Neuronal stem cell (in vitro differentiated cells): ENCODE measurements around the gene CROCC2.

Source experiments
- DNase-seq: peaks from one replicate; pipeline ENCODE4 v3.0.0-alpha.2; 2013; ENCODE audit warnings: low spot score
- H2AFZ ChIP-seq: one replicate; pipeline ENCODE4 v1.6.1; 2013; ENCODE audit warnings: mild to moderate bottlenecking, low read length, inconsistent platforms
- H2AK5ac ChIP-seq: 2 replicates; pipeline ENCODE4 v1.6.1; 2013; ENCODE audit warnings: low read depth, mild to moderate bottlenecking, inconsistent platforms, low read length, moderate library complexity, mixed read lengths
- H2BK120ac ChIP-seq: 2 replicates; pipeline ENCODE4 v1.6.1; 2013; ENCODE audit warnings: low read depth, mild to moderate bottlenecking, inconsistent platforms, low read length, moderate library complexity, mixed read lengths
- H2BK12ac ChIP-seq: one replicate; pipeline ENCODE4 v1.6.1; 2013; ENCODE audit warnings: low read length, inconsistent platforms
- H2BK15ac ChIP-seq: 2 replicates; pipeline ENCODE4 v1.6.1; 2013; ENCODE audit warnings: mild to moderate bottlenecking, low read length, inconsistent platforms, mixed read lengths
- H2BK5ac ChIP-seq: one replicate; pipeline ENCODE4 v1.6.1; 2013; ENCODE audit warnings: inconsistent platforms, mild to moderate bottlenecking, low read length, moderate library complexity
- H3K14ac ChIP-seq: one replicate; pipeline ENCODE4 v1.6.1; 2013; ENCODE audit warnings: low read length, inconsistent platforms
- H3K18ac ChIP-seq: 2 replicates; pipeline ENCODE4 v1.6.1; 2013; ENCODE audit warnings: low read length, inconsistent platforms
- H3K23ac ChIP-seq: 2 replicates; pipeline ENCODE4 v1.6.1; 2013; ENCODE audit warnings: low read depth, mild to moderate bottlenecking, mixed read lengths, low read length, inconsistent platforms; ENCODE audit not compliant: poor library complexity
- H3K27ac ChIP-seq: replicated peaks from 3 replicates; pipeline ENCODE4 v1.5.1; 2013; ENCODE audit warnings: low read length, inconsistent platforms
- H3K27me3 ChIP-seq, 3 experiments: 2 replicates each; pipeline ENCODE4 v1.6.1; 2013; ENCODE audit warnings: low read length in 3 of 3, mild to moderate bottlenecking in 2 of 3, inconsistent platforms in 1 of 3, low read depth in 1 of 3, mixed read lengths in 1 of 3, moderate library complexity in 1 of 3; ENCODE audit not compliant: control insufficient read depth in 3 of 3, insufficient read depth in 3 of 3
- H3K36me3 ChIP-seq, 2 donors: replicated peaks in 1 of 2; 2 replicates each; pipeline ENCODE4 v1.6.1; 2013; ENCODE audit warnings: low read length in 2 of 2; ENCODE audit not compliant: control insufficient read depth in 2 of 2, insufficient read depth in 2 of 2
- H3K4ac ChIP-seq: 2 replicates; pipeline ENCODE4 v1.6.1; 2013; ENCODE audit warnings: inconsistent platforms, mild to moderate bottlenecking, low read length, moderate library complexity
- H3K4me1 ChIP-seq, 2 donors: 1 replicate in 1 of 2; 2 replicates in 1 of 2; pipeline ENCODE4 v1.6.1; 2013; ENCODE audit warnings: low read length in 2 of 2, low read depth in 1 of 2; ENCODE audit not compliant: control insufficient read depth in 2 of 2, insufficient read depth in 1 of 2
- H3K4me2 ChIP-seq: one replicate; pipeline ENCODE4 v1.6.1; 2013; ENCODE audit warnings: mild to moderate bottlenecking, low read length, inconsistent platforms; ENCODE audit not compliant: insufficient read depth, poor library complexity, severe bottlenecking
- H3K4me3 ChIP-seq, 2 donors: 2 replicates each; pipeline ENCODE4 v1.5.1; 2013; ENCODE audit warnings: low read length in 2 of 2, mild to moderate bottlenecking in 2 of 2, inconsistent platforms in 1 of 2, moderate library complexity in 1 of 2
- H3K79me1 ChIP-seq: one replicate; pipeline ENCODE4 v1.6.1; 2013; ENCODE audit warnings: low read depth, mild to moderate bottlenecking, inconsistent platforms, low read length, moderate library complexity
- H3K9ac ChIP-seq: one replicate; pipeline ENCODE4 v1.6.1; 2013; ENCODE audit warnings: mild to moderate bottlenecking, low read depth, low read length, inconsistent platforms; ENCODE audit not compliant: poor library complexity
- H3K9me3 ChIP-seq, 2 donors: replicated peaks in 1 of 2; 2 replicates each; pipeline versions ENCODE3 to v1.6.1; 2013; ENCODE audit warnings: low read length in 2 of 2, mild to moderate bottlenecking in 2 of 2, inconsistent platforms in 1 of 2, low read depth in 1 of 2, mixed read lengths in 1 of 2, moderate library complexity in 1 of 2; ENCODE audit not compliant: control insufficient read depth in 2 of 2, insufficient read depth in 1 of 2
- H4K8ac ChIP-seq: one replicate; pipeline ENCODE4 v1.6.1; 2013; ENCODE audit warnings: low read depth, mild to moderate bottlenecking, inconsistent platforms, low read length, moderate library complexity
- H4K91ac ChIP-seq: one replicate; pipeline ENCODE4 v1.6.1; 2013; ENCODE audit warnings: low read length, low read depth, mild to moderate bottlenecking, inconsistent platforms; ENCODE audit not compliant: poor library complexity
- WGBS, 2 donors: extraction: QIAGEN DNeasy Blood & Tissue Kit; methylation state at CpG; one replicate each; pipeline ENCODE4 v1.1.7; 2013; ENCODE audit warnings: missing lambda C conversion rate in 2 of 2, mixed read lengths in 1 of 2; ENCODE audit not compliant: insufficient read length in 2 of 2, insufficient replicate concordance in 1 of 2; ENCODE audit errors: extremely low coverage in 2 of 2; 5-methylcytosine and 5-hydroxymethylcytosine counted together

CROCC2 gene

DNA sequence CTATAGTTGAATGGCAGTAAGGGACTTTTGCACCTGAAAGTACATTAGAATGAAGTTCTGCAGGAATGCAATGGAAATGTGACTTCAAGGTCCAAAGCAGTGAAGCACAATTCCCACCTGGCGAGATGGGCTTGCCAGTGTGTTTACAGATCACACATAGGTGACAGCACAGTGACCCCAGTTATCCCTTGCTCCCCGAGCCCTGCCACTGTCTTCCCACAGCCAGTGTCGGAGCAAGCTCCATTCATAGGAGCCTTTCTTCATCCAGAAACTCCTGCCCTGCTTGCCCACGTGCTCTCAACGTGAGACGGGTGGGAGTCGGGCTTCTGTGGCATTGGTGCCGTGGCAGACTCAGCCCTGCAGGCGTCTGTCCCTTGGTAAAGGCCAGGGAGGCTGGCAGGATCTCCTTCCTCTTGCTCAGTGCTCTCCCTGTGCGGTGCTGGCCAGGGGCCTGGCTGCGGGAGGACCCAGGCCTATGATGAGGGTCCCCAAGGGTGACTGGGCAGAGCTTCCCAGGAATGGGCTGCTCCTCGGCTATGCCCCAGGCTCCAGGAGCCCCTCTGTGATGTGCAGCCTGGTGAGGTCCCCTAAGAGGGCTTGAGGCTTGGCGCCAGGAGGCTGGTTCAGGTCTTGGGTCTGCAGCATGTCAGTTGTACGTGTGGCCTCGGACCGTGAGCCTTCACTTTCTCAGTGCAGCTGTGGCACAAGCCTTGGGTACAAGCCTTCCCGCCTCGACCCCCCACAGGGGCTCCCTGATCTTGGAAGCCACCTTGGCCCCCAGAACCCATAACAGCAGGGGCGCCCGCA, 132.4 kb downstream of the CROCC2 start:
- no peak overlapping the region for H2BK15ac ChIP-seq
- no CpG with 5 or more reads among the region's 20 CpGs for WGBS, 2 donors
- H3K9me3 ChIP-seq, result peaks cover 0 to 2% of the 10 kb centered on the region in 2 donors
- H3K79me1 ChIP-seq, result no peaks in the 10 kb centered on the region
- peaks cover 0 to 70% (median 24%) of the 10 kb centered on the region in 3 experiments for H3K27me3 ChIP-seq
- H3K4ac ChIP-seq, result no peak overlapping the region
- H2BK5ac ChIP-seq, result no peak overlapping the region
- DNase-seq, result no peak
- peak overlapping the region; percentile 12 for H2AK5ac ChIP-seq
- H3K4me1 ChIP-seq, result peaks cover 5 to 14% of the 10 kb centered on the region in 2 donors
- no peaks in the 10 kb centered on the region for H3K36me3 ChIP-seq
- H3K18ac ChIP-seq, result no peak overlapping the region
- H3K4me2 ChIP-seq, result no peak overlapping the region
- H2BK12ac ChIP-seq, result no peak overlapping the region
- H3K23ac ChIP-seq, result no peak overlapping the region
- H2BK120ac ChIP-seq, result no peak overlapping the region
- no peak overlapping the region for H3K4me3 ChIP-seq
- H3K9ac ChIP-seq, result no peak overlapping the region
- no peak overlapping the region for H3K27ac ChIP-seq
- H3K14ac ChIP-seq, result no peak overlapping the region
- no peak overlapping the region for H4K91ac ChIP-seq
- no peak overlapping the region for H4K8ac ChIP-seq
- no peak overlapping the region for H2AFZ ChIP-seq

DNA sequence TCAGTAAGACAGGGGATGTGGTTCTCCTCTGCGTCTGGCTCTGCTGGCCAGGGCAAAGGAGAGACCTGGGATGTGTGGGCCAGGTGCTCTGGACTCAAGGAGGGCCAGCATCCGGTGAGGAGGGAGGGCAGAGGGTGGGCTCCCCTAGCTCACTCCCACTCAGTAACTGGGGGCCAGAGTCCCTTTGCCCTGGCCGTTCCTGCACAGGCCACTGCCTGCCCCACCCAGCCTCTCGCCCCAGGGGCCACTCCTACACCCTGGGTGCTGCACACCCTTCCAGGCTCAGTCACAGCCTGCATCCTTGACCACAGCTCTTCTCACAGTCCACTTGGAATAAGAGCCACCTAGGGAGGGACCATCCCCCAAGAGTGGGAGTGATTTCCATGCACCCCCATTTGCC, 133.3 kb downstream of the CROCC2 start:
- Histone ChIP-seq H2AK5ac (peak overlapping the region; percentile 74), H3K9me3 (peaks cover 0 to 2% of the 10 kb centered on the region in 2 donors), H2BK120ac (no peak overlapping the region), H2BK12ac (no peak overlapping the region), H2AFZ (no peak overlapping the region), H3K4me1 (peaks cover 5 to 14% of the 10 kb centered on the region in 2 donors), H3K18ac (no peak overlapping the region), H3K23ac (no peak overlapping the region), H3K36me3 (no peaks in the 10 kb centered on the region), H4K91ac (no peak overlapping the region), H3K9ac (no peak overlapping the region), H3K79me1 (no peaks in the 10 kb centered on the region), H4K8ac (no peak overlapping the region), H3K4ac (no peak overlapping the region), H3K27ac (no peak overlapping the region), H2BK15ac (no peak overlapping the region), H3K4me3 (no peak overlapping the region), H3K27me3 (peaks cover 0 to 67% (median 24%) of the 10 kb centered on the region in 3 experiments), H3K4me2 (no peak overlapping the region), H3K14ac (peak overlapping the region; percentile 21), H2BK5ac (no peak overlapping the region)
- DNase-seq, result no peak
- no CpG with 5 or more reads among the region's 4 CpGs for WGBS, 2 donors

DNA sequence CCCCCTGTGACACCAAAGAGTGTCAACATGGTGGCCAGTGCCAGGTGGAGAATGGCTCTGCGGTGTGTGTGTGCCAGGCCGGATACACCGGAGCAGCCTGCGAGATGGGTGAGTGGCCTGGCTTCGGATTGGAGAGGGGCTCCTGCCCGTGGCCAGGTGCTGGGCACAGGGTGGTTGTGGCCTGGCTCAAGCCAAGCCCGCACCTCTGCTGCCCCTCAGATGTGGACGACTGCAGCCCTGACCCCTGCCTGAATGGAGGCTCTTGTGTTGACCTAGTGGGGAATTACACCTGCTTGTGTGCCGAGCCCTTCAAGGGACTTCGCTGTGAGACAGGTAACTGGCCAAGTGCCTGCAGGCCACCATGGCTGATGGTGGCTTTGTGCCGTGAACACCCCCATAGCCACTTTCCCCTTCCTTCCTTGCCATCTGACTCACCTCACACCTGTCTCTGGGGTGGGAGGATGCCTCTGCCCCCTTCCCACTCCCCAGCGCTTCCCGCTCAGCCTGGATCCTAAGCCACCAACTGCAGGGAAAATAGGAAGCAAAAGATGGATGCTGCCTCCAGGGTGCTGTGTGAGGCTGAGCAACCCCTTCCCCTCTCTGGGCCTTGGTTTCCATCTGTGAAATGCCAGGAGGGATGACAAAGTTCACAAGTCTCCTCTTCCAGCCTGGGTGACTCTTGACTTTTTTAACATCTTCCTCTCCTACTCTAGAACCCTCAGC, 134.1 kb downstream of the CROCC2 start:
- Histone ChIP-seq H3K4ac (peak overlapping the region; percentile 23), H3K4me2 (no peak overlapping the region), H3K9ac (peak overlapping the region; percentile 40), H2BK15ac (peak overlapping the region; percentile 23), H4K91ac (no peak overlapping the region), H2AK5ac (no peak overlapping the region), H3K36me3 (no peaks in the 10 kb centered on the region), H2BK5ac (no peak overlapping the region), H3K9me3 (peaks cover 0 to 2% of the 10 kb centered on the region in 2 donors), H3K4me3 (no peak overlapping the region), H3K79me1 (no peaks in the 10 kb centered on the region), H3K23ac (peak overlapping the region; percentile 73), H3K4me1 (peaks cover 5 to 13% of the 10 kb centered on the region in 2 donors), H3K14ac (peak overlapping the region; percentile 84), H3K18ac (peak overlapping the region; percentile 57), H2AFZ (no peak overlapping the region), H4K8ac (peak overlapping the region; percentile 78), H2BK12ac (no peak overlapping the region), H3K27ac (no peak overlapping the region), H3K27me3 (peaks cover 0 to 60% (median 21%) of the 10 kb centered on the region in 3 experiments), H2BK120ac (peak overlapping the region; percentile 43)
- no peak for DNase-seq
- WGBS, 2 donors, result no CpG with 5 or more reads among the region's 13 CpGs

DNA sequence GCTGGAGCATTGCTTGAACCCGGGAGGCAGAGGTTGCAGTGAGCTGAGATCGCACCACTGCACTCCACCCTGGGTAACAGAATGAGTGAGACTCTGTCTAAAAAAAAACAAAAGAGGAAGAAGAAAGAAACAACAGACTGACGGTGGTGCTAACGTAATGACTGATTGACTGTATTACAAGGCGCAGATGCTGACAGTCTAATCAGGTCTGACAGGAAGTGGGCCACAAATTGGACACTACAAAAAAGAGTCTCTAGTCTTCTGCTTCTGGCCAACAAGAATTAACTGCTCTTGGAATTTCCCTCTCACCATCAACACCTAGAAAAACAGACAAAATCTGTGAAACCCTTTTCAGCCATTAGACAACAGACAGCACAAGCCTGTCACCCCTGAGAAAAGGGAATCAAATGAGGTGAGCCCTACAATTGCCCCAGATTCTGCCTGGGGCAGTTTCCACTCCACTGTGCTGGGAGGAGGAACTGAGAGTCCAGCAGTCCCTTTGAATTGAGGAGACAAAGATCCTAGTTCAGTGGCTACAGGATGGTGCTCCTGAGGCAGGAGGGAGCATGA, 135.5 kb downstream of the CROCC2 start:
- DNase-seq, result no peak
- no peak overlapping the region for H2BK120ac ChIP-seq
- WGBS, 2 donors, result no CpG with 5 or more reads among the region's 5 CpGs
- H2BK5ac ChIP-seq, result no peak overlapping the region
- peaks cover 3 to 5% of the 10 kb centered on the region in 2 donors for H3K4me1 ChIP-seq
- no peaks in the 10 kb centered on the region for H3K79me1 ChIP-seq
- H3K27ac ChIP-seq, result no peak overlapping the region
- no peak overlapping the region for H2AFZ ChIP-seq
- H3K18ac ChIP-seq, result no peak overlapping the region
- H3K23ac ChIP-seq, result no peak overlapping the region
- no peak overlapping the region for H3K4me2 ChIP-seq
- no peak overlapping the region for H2BK15ac ChIP-seq
- H3K9ac ChIP-seq, result no peak overlapping the region
- no peaks in the 10 kb centered on the region for H3K36me3 ChIP-seq
- H4K91ac ChIP-seq, result no peak overlapping the region
- H3K4ac ChIP-seq, result no peak overlapping the region
- no peak overlapping the region for H2BK12ac ChIP-seq
- H2AK5ac ChIP-seq, result no peak overlapping the region
- no peak overlapping the region for H4K8ac ChIP-seq
- peaks cover 0 to 50% (median 12%) of the 10 kb centered on the region in 3 experiments for H3K27me3 ChIP-seq
- peaks cover 0 to 2% of the 10 kb centered on the region in 2 donors for H3K9me3 ChIP-seq
- H3K14ac ChIP-seq, result no peak overlapping the region
- H3K4me3 ChIP-seq, result no peak overlapping the region
